Loucy (cell line): Measurements from ENCODE around the gene CASKIN2.

Experiments used
- H2AFZ ChIP-seq: fragments of 200-600 bp; sonication (generic); 2 replicates; pipeline ENCODE4 v1.6.0; 2016; ENCODE audit warnings: antibody characterized with exemption, mild to moderate bottlenecking, low read length, moderate library complexity
- H3F3A ChIP-seq: fragments of 200-600 bp; 2 replicates; pipeline ENCODE4 v1.6.0; 2016; ENCODE audit warnings: antibody characterized with exemption, low read depth, mild to moderate bottlenecking
- H3K27me3 ChIP-seq: fragments of 200-600 bp; sonication (generic); 2 replicates; pipeline ENCODE4 v1.6.1; 2014; ENCODE audit warnings: low read length, mild to moderate bottlenecking; ENCODE audit not compliant: insufficient read depth, poor library complexity, severe bottlenecking
- H3K36me3 ChIP-seq: fragments of 200-600 bp; sonication (generic); 2 replicates; pipeline ENCODE4 v1.6.1; 2016; ENCODE audit warnings: low read length; ENCODE audit not compliant: insufficient read depth
- H3K4me1 ChIP-seq: fragments of 200-600 bp; sonication (generic); 2 replicates; pipeline ENCODE4 v1.5.1; 2014; ENCODE audit warnings: low read length, mild to moderate bottlenecking; ENCODE audit not compliant: insufficient read depth, poor library complexity, severe bottlenecking
- H3K4me2 ChIP-seq: fragments of 200-600 bp; sonication (generic); 2 replicates; pipeline ENCODE4 v1.6.0; 2014; ENCODE audit warnings: antibody characterized with exemption, low read length, low read depth, mild to moderate bottlenecking; ENCODE audit not compliant: poor library complexity, severe bottlenecking
- H3K4me3 ChIP-seq: fragments of 200-600 bp; sonication (generic); 2 replicates; pipeline ENCODE4 v1.5.1; 2014; ENCODE audit warnings: low read length, mild to moderate bottlenecking, mixed read lengths; ENCODE audit not compliant: poor library complexity, severe bottlenecking
- H3K79me2 ChIP-seq: fragments of 200-600 bp; sonication (generic); 2 replicates; pipeline ENCODE4 v1.6.1; 2014; ENCODE audit warnings: low read length; ENCODE audit not compliant: insufficient read depth
- H3K9ac ChIP-seq: fragments of 200-600 bp; sonication (generic); 2 replicates; pipeline ENCODE4 v1.6.0; 2014; ENCODE audit warnings: mild to moderate bottlenecking, low read depth, low read length, moderate library complexity; ENCODE audit not compliant: poor library complexity, severe bottlenecking
- H3K9me2 ChIP-seq: fragments of 200-600 bp; sonication (generic); replicated peaks from 2 replicates; pipeline ENCODE4 v1.6.1; 2016; ENCODE audit warnings: low read depth, low read length, mixed read lengths
- H3K9me3 ChIP-seq: fragments of 200-600 bp; sonication (generic); 2 replicates; pipeline ENCODE4 v1.6.1; 2014; ENCODE audit warnings: mild to moderate bottlenecking, antibody characterized with exemption, low read length, low read depth; ENCODE audit not compliant: insufficient read depth
- H4K20me1 ChIP-seq: fragments of 200-600 bp; sonication (generic); 2 replicates; pipeline ENCODE4 v1.6.0; 2014; ENCODE audit warnings: antibody characterized with exemption, low read length, mild to moderate bottlenecking; ENCODE audit not compliant: insufficient read depth, poor library complexity, severe bottlenecking
- CTCF ChIP-seq: fragments of 200-600 bp; sonication (generic); conservative IDR thresholded peaks from 2 replicates; pipeline ENCODE4 v1.5.1; 2014; ENCODE audit warnings: mild to moderate bottlenecking, antibody characterized with exemption, low read length
- EZH2phosphoT487 ChIP-seq: fragments of 200-600 bp; IDR thresholded peaks from 2 replicates; pipeline ENCODE4 v1.6.1; 2018; ENCODE audit warnings: antibody characterized with exemption, mild to moderate bottlenecking, moderate library complexity, borderline replicate concordance

The CASKIN2 gene

DNA sequence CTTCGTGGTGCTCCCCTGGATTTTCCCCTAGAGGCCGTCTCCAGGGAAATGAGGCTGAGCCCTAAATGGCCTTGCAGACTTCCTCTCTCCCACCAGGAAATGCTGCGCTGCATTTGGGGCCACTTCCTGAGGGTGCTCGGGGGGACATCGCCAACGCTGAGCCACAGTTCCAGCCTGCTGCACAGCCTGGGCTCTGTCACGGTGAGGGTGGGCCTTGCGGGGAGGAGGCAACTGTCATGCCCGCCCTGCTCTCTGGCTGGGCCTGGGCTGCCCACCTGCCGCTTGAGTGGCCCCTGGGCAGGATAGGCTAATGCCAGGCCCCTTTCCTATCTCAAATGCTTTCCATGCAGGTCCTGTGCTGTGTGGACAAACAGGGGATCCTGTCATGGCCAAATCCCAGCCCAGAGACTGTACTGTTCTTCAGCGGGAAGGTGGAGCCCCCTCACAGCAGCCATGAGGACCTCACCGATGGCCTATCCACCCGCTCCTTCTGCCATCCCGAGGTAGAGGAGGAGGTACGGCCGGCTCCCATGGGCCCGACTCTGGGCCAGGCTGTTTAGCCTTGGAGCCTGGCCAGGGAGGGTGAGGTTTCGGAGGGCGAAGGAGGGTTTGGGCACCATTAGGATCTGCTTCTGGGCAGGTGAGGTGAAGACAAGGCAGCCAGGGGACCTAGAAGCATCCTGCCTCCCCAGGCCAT, 24.2 kb downstream of the CASKIN2 start:
- H3F3A ChIP-seq: no peaks in the 10 kb centered on the region
- no peaks in the 10 kb centered on the region for H3K79me2 ChIP-seq
- H3K9me3 ChIP-seq: no peaks in the 10 kb centered on the region
- peak overlapping the region; percentile 19 for H3K9ac ChIP-seq
- H3K9me2 ChIP-seq: no peaks in the 10 kb centered on the region
- TF ChIP-seq EZH2phosphoT487 (no peak), CTCF (no peak)
- no peak overlapping the region for H2AFZ ChIP-seq
- H4K20me1 ChIP-seq: no peaks in the 10 kb centered on the region
- no peak overlapping the region for H3K4me2 ChIP-seq
- H3K4me3 ChIP-seq: no peak overlapping the region
- H3K27me3 ChIP-seq: no peaks in the 10 kb centered on the region
- peaks cover 42% of the 10 kb centered on the region; the same call in 1 of the 2 replicates for H3K36me3 ChIP-seq
- H3K4me1 ChIP-seq: peaks cover 13% of the 10 kb centered on the region

GRCh38 chr17:75490173-75490743, 25.1 kb downstream of the CASKIN2 start:
- Histone ChIP-seq H3K36me3 (peaks cover 37% of the 10 kb centered on the region; the same call in 1 of the 2 replicates), H4K20me1 (no peaks in the 10 kb centered on the region), H3K9ac (no peak overlapping the region), H3K79me2 (no peaks in the 10 kb centered on the region), H3K4me3 (no peak overlapping the region), H3F3A (no peaks in the 10 kb centered on the region), H2AFZ (no peak overlapping the region), H3K4me2 (no peak overlapping the region), H3K4me1 (peaks cover 13% of the 10 kb centered on the region), H3K9me2 (no peaks in the 10 kb centered on the region), H3K27me3 (no peaks in the 10 kb centered on the region), H3K9me3 (no peaks in the 10 kb centered on the region)
- no peak for TF ChIP-seq EZH2phosphoT487
- no peak for TF ChIP-seq CTCF

- H3K4me2 ChIP-seq: no peak overlapping the region
- no peaks in the 10 kb centered on the region for H3F3A ChIP-seq
- peaks cover 13% of the 10 kb centered on the region for H3K4me1 ChIP-seq
- no peaks in the 10 kb centered on the region for H3K79me2 ChIP-seq
- no peaks in the 10 kb centered on the region for H4K20me1 ChIP-seq
- no peak overlapping the region for H3K4me3 ChIP-seq
- H3K36me3 ChIP-seq: peaks cover 30% of the 10 kb centered on the region; the same call in 1 of the 2 replicates
- H2AFZ ChIP-seq: no peak overlapping the region
- no peak for TF ChIP-seq CTCF
- no peak for TF ChIP-seq EZH2phosphoT487
- H3K9ac ChIP-seq: no peak overlapping the region
- no peaks in the 10 kb centered on the region for H3K9me3 ChIP-seq
- no peaks in the 10 kb centered on the region for H3K27me3 ChIP-seq
- no peaks in the 10 kb centered on the region for H3K9me2 ChIP-seq
Observed at GRCh38 chr17:75489511-75489955, 25.8 kb downstream of the CASKIN2 start.
